Endometrial microvascular endothelial cells (primary cell): ENCODE results near the gene VASN. TPM values are rescaled to one million over a fixed set of nuclear protein-coding genes. Genes with fewer than 3 reads are reported as not detected.

Source experiments
- in situ Hi-C: cut with HindIII; loops from 2 replicates; pipeline ENCODE4 v1.10.0; 2017; ENCODE audit warnings: low sequenced_read_pairs, low pct_unique_long_range_greater_than_20kb; ENCODE audit errors: inconsistent ontology term
- total RNA-seq: library from RNA; depleted of rRNA; stranded (reverse); fragments of >200 nt; gene quantifications from one replicate; pipeline ENCODE4 v1.2.3, GENCODE V29; 2015; ENCODE audit errors: inconsistent ontology term

Gene VASN
- total RNA-seq, 1 donor from 2014 or later: 0.09 TPM

DNA sequence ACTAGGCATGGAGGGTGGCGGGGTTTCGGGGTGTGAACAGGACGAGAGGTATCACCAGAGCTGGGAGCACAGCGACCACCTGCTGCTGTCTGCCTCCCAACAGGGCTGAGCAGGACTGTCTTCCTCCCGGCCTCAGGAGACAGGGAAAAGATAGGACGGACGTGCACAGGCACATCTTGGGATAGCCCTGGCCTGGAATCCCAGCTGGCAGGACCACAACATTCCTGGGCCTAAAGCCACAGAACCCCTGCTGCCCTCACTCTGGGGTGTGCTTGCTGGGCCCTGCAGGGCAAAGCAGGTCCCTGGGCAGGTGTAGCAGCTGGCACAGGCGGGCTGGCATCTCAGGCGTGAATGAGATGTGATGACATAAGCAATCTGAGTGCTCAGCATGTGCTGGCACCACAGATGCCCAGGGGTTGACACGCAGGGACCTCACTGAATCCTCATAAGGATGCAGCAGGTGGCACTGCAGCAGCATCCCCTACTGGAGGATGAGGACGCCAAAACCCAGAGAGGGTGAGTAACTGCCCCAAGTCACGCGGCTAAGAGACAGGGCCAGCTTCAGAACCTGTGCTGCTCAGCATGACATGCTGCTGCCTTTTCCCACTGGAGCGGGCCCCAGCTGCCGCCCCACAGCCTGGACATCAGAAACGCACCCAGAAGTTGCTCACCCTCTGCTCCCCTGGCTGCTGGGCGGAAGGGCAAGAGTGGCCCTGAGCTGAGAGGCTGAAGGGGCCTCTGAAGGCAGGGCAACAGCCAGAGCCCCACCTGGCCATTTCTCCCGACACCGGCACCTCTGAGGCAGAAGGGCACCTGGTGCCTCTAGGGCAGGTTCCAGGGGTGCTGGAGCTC, 37.7 kb downstream of the VASN start:
- in situ Hi-C loops: no loop called here

DNA sequence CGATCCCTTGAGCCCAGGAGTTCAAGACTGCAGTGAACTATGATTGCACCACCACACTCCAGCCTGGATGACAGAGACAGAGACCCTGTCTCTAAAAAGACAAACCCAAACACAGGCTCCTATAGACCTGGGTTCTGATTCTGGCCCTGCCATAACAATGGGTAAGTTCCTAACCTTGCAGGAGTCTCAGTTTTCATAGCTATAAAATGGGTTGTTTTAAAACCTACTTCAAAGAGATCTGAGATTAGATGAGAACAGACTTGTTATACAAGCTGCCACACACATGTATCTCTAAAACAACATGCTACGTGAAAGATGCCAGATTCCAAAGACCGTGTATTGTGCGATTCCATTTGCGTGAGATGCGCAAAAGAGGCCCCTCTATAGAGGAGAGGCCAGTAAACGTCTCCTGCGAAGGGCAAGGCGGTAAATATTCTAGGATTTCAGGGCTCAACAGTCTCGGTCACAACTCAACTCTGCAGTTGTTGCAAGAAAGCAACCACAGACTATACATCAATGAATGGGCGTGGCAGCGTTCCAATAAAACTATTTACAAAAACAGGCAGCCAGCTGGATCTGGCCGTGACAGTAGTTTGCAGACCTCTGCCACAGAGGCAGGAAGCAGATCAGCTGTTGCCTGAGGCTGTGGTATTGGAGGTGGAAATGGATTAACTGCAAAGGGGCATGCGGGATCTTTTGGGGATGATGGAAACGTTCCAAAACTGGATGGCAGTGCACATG, 38.9 kb downstream of the VASN start:
- in situ Hi-C loops: no loop called here

DNA sequence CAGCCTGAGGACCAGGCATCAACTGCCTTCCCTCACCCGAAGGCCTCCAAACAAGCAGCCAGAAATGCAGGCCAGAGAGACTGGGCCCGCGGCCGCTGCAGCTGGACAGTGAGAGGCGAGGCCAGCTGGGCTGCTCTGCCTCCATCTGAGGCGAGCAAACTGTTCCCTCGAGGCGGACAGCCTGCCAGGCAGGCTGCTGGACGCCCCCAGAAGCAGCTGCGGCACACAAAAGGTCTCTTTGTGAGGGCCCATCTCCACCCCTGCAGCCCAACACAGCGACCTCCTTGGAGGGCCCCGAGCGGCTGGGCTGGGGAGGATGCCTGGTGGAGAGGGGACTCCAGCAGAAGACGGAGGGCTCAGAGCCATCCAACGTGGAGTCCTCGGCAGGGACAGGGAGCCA, 40.0 kb downstream of the VASN start:
- in situ Hi-C loops: no loop called here

DNA sequence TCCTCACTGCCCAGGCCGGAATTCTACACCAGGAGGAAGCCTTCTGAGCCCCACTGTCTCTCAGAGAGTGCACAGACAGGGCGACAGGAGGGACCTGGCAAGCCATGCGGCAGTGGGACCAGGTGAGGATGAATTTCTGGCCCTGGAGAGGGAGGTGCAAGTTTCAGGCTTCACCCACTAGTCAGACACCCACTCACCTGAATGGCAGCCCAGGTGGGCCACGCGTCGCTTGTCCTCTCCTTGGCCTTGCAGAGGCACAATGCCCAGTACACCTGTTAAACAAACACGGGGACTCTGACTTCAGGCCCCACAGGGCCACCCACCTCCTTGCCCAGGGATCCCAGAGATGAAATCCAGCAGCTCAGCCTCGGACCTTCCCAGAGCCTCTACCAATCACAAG, 40.5 kb downstream of the VASN start:
- in situ Hi-C loops: no loop called here

DNA sequence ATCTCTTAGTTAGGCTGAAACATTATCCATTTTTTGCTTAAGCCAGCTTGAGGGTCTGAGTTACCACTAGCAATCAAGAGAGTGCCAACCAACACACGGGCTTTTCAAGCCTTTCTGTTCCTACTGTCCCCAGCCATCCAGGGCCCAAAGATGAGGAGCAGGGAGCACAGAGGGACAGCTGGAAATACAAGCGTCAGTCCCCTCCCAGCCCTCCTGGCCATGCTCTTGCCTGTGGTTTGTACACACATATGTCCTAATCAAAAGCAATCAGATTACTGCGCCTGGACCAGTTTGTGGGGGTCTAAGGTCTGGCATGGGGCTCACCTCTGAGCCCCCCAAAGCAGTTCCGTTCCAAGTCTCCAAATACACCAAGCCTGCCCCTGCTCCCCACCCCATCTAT, 41.2 kb downstream of the VASN start:
- in situ Hi-C loops: no loop called here

DNA sequence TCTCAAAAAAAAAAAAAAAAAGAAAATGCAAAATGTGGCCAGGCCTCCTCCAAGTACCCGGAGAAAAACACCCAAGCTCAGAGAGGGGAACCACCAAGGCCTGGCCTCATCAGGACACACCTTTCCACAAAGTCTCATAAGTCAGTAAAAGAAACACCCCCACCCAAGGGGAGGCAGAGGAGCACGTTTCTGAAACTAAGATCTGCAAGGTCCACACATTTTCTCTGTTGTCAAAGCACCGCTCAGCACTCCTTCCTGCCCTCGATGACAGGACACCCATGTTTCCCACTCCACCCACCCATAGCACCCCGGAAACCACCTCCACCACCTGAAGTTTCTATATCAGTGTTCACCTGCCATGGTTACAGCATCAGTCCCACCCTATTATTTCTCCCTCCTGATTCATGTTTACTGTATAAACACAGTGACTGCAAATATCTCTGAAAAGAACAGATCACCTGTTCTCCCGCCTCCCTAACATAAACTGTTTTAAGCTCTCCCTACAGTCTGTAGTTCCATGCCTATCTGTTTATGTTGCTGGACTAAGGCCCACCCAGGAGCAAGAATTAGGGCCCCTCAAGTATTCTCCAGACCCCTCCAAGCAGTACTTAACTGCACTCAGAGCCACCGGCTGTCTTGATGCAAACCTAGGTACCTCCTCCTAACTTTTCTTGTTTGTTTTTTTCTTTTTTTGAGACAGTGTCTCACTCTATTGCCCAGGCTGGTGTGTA, 42.7 kb downstream of the VASN start:
- in situ Hi-C loops: no loop called here

DNA sequence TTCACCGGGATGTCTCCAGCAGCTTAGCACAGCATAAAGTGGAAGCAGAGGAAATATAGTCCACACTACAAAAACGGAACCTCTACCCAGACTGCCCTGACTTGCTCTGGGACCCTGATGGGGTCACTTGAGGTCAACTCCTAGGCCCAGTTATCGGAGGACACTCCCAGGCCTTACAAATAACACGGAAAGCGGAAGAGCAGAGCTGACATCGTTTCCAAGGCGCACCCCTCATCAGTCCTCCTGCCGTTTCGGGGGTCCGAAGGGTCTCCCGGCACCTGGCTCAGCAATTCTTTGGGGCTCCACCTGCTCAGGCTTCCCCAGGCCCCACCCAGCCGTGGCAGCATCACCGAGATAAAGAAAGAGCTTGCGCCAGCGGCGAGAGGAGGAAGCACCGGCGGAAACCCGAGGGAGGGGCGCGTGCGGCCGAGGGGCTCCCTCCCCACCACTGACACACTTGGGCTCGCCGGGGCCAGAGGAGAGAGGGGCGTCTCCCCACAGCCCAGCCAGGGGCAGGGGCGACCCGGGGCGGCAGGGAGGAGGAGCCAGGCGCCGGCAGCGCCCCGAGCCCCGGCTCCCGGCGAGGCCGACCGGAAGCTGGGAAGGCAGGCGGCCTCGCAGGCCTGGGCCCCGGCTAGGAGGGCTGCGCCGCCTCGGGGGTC, 44.0 kb downstream of the VASN start:
- in situ Hi-C loops: no loop called here

DNA sequence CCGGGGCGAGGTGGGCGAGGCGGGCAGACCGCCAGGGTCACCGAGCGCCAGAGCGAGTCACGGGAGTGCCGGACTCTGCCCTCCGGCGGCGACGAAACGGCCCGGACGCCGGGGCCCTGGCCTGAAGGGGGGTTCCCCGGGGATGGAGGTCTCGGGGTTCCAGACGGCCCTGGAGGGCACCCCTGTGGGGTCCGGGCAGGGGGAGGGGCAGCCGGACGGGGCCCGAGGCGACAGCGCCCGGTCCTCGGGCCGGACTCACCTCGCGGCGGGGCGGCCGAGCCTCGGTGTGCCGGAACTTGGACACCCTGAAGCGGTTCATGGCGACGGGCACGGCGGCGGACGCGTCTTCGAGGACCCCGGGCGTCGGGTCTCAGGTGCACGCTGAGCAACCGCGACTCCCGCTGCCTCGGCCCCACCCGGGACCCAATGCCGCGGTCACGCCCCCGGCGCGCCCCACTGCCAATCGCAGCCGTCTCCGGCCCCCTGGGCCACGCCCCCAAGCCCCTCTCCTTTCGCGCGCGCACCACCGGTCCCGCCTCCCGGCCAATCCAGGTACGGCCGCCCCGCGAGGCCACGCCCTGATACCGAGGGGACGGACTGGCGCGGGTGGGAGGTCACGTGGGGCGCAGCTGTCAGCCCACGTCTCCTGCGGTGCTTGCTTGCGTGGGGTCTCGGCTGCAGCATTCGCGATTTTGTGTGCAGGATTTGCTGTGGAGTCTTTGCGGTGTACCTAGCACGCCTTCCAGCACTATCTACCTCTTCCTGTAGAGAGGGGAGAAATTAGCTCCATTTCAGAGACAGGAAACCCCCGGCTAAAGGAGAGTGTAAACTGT, 44.8 kb downstream of the VASN start, which contains the start of gene CORO7:
Gene CORO7, minus strand, starts transcription at position 397 of the 833 bp plus-strand sequence. Its CDS starts 78 bp downstream, at position 319.
- in situ Hi-C loops: no loop called here

DNA sequence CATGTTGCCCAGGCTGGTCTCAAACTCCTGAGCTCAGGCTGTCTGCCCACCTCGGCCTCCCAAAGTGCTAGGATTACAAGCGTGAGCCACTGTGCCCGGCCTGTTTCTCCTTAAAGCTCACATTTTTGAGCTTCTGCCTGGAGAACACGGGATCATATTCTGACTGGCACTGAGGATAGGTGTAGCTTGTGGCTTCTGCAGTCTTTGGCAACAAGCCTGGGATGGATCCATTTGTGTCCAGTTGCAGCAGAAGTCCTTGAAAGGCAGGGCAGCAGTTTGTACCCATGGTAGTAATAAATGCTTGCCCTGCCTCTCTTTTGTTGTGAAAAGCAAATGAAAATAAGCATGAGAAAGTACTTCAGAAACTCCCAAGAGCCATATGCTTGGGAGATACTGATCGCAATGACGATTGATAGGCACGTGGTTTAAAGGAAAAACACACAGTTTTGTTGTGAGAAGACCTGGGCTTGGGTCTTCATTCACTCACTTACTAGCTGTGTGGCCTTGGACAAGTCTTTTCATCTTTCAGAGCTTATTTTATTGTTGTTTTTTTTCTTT, 47.8 kb downstream of the VASN start:
- in situ Hi-C loops: no loop called here

DNA sequence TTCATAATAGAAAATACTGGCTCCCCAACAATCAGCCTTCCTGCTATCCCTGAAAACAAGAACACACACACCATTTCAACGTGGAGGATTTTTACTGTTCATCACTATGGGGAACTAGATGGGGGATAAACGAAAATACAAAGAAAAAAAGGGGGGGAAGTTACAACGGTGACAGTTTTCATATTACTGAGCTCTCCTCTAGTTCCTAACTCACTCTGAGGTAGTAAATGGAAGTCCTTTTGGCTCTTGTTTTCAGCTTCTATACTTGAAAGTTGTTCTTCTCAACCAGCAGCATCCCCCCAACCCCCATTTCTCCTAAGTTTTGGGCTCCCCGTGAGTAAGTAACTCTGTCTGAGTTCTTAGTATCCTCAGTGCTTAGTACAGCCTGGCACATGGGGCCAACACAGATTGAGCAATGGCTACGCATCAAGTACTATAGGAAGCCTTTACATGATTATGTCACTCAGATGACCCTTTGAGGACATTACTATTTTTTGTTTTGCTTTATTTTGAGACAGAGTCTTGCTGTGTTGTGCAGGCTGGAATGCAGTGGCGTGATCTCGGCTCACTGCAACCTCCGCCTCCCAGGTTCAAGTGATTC, 49.0 kb downstream of the VASN start:
- in situ Hi-C loops: no loop called here

DNA sequence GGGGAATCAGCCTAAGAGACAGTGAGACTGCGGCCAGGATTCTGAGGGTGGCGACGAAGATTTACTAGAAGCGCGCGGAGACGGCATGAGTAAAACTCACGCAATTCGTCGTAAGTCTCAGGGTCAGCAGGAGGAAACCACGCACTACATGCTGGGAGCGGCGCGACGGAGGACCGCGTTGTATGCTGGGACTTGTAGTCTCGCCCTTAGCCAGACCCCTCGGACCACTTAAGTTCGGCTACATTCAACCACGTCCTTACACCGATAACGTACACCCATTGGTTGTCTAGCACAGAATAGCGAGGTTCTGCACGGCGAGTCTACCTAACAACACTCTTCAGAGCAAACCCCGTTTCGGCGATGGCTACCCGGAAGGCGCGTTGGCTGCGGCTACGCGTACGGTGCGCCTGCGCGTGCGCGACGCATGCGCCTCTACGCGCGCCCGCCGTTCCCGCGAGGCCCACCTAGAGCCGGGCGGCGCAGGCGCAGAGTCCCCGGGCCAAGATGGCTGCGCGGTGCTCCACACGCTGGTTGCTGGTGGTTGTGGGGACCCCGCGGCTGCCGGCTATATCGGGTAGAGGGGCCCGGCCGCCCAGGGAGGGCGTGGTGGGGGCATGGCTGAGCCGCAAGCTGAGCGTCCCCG, 53.9 kb downstream of the VASN start, which contains the start of gene DNAJA3:
Gene DNAJA3, plus strand, starts transcription at position 491 of the 643 bp plus-strand sequence. Its CDS starts 14 bp downstream, at position 505.
- in situ Hi-C loops: no loop called here

DNA sequence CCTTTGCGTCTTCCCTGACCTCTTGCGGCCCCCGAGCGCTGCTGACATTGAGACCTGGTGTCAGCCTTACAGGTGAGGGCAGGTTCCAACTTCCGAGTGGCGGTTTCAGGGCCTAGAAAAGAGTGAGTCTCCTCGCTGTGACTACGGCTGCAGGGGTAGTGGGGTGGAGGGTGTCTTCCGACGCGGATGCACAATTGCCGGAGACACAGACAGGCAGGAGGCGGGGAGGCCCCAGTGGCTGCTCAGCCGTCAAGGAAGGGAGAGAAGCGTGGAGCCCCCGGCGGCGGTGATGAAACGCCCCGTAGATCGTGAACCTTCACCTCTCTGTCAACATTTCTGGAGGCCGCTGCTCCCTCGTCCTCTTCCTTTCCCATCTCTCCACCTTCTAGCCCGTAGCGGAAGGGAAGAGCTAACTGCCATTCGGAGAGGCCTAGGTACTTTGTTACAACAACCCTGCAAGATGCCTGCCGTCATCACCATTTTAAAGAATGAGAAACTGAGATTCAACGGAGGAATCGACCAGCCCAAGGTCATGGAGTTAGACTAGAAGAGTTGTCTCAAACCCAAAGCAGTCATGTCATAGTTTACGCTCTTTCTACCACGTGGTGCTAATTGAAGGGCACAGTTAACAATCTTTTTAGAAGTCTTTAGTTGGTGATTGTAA, 54.5 kb downstream of the VASN start:
- in situ Hi-C loops: no loop called here

DNA sequence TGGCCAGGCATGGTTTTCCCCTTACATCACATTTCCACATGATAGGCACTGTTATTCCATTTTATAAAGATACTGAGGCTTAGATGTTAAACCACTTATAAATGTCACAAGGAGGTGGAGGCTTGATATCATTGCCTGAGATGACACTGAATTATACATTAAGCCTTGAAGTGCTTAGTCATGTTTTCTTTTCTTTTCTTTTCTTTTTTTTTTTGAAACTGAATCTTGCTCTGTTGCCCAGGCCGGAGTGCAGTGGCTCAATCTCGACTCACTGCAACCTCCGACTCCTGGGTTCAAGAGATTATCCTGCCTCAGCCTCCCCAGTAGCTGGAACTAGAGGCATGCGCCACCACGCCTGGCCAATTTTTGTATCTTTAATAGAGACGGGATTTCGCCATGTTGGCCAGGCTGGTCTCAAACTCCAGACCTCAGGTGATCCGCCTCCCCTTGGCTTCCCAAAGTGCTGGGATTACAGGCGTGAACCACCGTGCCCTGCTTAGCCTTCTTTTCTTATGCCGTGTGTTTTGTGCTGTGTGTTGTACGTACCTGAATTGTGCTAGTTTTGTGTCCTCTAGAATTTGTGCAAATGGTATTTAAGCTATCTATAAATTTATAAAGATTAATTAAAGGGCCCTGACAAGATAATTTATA, 55.2 kb downstream of the VASN start:
- in situ Hi-C loops: no loop called here

DNA sequence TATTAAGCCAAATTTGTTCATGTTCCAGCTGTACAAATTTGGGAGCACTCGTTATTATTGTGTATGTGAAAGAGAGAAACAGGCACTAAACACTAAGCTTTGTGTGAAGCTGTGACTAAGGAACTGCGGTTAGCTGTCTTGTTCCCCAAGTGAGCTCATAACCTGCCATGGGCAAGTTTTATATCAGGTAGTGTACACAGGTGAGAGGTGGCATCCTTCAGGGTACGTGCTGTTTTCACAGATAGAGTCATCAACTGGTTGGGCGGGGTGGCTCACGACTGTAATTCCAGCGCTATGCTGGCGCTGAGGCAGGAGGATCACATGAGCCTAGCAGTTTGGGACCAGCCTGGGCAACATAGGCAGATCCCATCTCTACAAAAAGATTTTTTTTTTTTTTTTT, 56.9 kb downstream of the VASN start:
- in situ Hi-C loops: no loop called here

DNA sequence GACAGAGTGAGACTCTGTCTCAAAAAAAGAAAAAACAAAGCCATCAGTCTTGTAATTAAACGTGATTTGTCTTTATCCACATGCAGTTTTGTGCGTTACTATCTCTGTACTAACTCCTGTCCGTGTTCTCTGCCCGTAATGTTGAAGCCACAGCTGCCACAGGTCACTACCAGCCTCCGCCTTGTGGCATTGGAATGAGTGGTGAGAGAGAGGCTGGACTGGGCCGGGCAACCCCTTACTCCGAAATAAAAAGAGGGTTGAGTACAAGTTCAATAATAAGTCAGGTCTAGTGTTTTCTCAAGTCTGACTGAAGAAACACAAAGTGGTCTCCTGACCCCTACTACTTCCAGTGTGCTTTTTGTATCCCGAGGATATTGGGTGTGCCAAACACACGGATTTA, 59.4 kb downstream of the VASN start:
- in situ Hi-C loops: no loop called here
